Measurements from ENCODE around the gene LRRC28.
"Not testable (repeated sequence)": the region's sequence is repeated elsewhere in the genome, so short reads cannot be mapped to it uniquely, and the experiment has no call there.

Gene LRRC28

DNA sequence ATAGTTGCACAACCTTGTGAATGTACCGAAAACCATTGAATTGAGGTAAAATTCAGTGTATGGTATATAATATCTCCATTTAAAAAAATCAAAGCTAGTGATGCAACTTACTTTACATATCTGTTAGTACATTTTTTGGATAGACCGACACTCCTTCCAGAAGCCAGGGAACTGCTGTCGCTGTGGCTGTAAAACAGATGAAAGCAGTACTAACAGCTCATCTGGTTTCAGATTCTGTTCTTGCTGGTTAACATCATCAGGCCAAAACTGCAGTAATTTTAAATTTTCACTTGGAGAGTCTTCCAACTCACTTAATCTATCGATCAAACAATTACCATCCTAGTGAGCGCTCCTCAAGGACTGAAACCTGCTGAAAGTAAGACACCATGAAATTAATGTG, 145.1 kb downstream of the LRRC28 start:
- DNase-seq (ENCODE audit: low read depth in 2 of 2), result no peak

DNA sequence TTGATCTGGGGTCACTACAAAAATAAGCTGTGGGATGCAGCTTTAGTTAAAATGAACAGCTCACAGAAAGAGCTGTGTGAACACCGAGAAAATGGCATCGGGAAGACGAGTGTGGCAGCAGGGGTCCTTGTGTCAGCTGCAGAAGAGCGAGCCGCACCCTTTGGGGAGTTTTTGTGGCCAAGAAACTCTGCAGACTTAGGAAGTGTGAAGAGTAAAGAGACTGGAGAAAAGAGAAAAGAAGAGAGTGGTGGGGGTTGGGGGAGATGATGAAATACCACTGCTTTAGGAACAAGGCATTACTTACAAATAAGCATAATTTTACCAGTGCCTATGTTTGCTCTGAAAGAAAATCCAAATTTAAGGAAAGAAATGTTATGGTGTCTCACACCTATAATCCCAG, 147.8 kb downstream of the LRRC28 start:
- no peak for DNase-seq (ENCODE audit: low read depth in 2 of 2)

DNA sequence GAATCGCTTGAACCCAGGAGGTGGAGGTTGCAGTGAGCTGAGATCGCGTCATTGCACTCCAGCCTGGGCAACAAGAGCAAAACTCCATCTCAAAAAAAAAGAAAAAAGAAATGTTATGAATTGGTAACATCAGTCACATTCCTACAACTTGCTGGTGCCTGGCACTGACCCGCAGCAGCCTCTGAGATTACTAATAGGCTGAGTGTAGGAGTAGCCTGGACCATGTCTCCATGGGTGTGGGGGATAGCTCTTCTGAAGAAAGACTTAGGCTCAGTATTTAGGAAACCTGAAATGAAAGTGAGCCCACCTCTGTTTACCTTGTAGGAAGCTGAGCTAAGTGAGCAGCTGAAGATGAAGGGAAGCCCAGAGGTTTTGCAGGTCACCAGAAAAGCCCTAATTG, 148.3 kb downstream of the LRRC28 start:
- no peak for DNase-seq (ENCODE audit: low read depth in 2 of 2)

DNA sequence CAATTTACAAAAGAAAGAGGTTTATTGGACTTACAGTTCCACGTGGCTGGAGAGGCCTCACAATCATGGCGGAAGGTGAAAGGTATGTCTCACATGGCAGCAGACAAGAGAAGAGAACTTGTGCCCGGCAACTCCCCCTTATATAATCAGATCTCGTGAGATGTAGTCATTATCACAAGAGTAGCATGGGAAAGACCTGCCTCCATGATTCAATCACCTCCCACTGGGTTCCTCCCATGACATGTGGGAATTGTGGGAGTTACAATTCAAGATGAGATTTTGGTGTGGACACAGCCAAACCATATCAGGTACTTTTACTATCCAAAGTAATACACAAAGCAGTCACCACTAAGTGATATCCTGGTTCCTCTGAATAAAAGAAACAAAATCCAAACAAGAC, 149.9 kb downstream of the LRRC28 start:
- not testable (repeated sequence) for DNase-seq (ENCODE audit: low read depth in 2 of 2)

DNA sequence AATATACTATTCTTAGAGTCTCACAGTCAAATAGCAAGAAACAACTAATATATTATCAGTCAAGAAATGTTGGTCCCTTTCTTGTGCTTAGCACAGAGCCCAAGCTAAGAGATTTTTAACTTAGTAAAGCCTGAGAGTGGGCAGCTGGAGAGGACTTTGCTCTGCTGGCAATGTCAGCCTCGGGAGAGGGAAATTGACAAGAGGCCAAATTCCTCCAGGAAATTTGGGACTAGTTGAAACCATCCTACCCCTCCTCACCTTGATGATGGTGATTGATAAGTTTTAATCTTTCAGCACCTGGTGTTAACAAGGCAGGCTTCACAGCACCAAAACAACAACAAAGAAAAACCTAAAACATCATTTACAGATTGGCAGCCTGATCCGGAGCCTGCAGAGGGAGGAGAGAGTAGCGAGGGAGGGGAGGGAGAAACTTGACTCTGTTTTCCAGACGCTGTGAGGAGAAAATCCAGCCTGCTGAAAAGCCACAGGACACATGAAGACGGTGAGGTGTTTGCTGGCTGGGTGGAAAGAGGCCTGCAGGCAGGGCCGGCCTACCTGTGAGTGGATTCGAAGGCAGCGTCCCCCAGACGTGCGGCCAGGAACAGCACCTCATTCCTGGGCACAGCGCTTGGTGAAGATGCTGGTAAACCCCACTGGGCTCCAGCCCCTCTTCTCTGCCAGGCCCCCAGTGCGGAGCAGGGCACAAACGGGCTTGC, 150.9 kb downstream of the LRRC28 start:
- no peak for DNase-seq (ENCODE audit: low read depth in 2 of 2)

DNA sequence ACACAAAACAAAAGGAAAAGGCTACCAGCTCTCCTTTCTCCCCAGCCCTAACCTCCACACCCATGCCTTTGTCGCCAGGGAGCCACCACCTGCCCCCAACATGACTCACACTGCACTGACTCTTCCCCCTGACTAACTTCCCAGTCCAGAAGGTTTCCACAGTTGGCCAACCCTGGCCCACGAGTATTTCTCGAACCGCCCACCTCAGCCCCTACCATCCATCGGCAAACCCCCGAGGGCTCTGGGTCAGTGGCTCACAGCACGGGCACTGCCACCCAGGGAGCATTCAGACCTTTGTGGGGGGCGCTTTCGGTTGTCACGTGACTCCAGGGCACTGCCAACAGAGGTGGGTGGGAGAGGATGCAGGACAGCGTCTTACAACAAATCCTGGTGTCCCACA, 152.3 kb downstream of the LRRC28 start:
- no peak for DNase-seq (ENCODE audit: low read depth in 2 of 2)

DNA sequence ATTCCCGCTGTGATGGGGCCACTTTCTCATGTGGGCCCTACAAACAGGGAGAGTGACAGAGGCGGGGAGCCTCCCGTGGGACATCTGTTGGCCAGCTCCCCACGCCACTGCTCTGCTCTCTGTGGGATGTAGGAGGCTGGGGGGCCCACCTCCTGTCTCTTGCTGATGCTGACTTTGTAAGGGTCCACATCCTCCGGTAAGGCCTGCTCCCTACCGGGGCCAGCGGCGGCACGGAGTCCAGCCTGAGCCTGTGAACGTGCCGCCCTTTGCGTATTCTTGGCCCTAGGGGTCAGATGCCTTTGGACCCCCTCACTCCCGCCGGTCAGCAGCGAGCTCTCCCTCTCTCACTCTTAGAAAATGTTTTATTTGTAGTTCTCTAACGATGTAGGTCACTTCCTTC, 153.2 kb downstream of the LRRC28 start:
- no peak for DNase-seq (ENCODE audit: low read depth in 2 of 2)

DNA sequence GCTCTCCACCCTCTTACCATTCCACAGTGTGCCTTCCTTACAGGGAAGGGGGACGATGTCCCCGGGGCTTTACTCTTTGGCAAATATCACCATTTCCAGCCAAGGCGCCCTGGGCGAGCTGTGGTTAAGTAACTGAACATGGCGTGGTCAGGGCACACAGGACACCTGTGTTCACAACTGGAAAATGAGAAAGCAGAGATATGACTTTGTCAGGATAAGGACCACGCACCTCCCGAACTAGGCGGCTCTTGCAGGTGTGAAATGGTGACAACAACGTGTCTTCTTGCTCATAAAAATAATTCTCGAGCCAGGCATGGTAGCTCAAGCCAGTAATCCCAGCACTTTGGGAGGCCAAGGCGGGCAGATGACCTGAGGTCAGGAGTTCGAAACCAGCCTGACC, 154.8 kb downstream of the LRRC28 start:
- no peak for DNase-seq (ENCODE audit: low read depth in 2 of 2)

DNA sequence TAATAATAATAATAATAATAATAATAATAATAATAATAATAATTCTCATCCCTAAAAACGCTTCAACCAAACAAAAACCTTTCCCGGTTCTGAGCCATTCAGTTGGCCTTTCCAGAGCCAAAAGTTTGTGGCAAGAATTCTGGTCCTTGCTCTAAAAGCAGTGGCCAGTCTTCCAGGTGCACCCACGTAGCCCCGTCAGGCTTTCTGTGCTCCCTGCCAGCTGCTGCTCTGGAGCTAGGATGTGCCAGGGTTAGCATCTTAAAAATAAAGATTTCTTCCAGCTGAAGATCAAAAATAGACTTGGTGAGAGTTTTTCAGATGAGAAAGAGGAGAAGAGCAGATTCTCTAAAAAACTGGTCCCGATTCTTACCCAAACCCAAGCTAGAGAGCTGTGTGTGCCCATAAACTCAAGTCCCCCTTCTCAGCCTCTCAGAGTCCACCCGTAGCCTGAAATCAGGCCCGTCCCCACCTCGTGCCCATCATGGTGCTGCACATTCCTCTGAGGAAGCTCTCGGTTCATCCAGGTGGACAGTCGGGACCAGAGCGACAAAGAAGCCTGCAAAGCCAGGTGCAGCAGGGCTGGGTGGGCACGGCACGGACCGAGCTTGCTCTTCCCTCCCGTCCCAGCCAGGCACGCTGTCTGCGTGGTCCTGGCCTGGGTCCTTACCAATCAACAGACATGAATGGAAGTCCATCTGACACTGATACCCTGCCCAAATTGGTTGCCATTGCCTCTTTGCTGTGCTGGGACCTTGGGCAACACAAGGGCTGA, 155.6 kb downstream of the LRRC28 start:
- no peak for DNase-seq (ENCODE audit: low read depth in 2 of 2)

DNA sequence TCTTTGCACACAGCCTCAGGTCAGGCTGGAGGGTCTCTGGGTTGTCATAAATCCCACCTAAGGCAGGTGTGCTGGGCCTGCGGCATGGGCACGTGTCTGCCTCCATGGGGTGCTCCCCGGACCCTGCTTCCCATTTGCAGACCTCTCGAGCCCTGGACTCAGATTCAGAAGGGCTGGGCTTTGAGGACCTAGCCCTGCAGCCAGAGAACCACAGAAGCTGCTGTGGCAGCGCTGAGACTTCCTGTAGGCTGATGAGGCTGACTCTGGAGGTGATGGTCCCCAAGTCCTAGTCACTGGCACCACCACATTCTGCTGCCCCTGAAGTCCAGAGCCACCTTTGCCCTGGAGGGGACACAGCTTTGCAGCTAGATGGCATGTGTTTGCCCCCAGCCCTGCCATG, 156.4 kb downstream of the LRRC28 start:
- no peak for DNase-seq (ENCODE audit: low read depth in 2 of 2)

DNA sequence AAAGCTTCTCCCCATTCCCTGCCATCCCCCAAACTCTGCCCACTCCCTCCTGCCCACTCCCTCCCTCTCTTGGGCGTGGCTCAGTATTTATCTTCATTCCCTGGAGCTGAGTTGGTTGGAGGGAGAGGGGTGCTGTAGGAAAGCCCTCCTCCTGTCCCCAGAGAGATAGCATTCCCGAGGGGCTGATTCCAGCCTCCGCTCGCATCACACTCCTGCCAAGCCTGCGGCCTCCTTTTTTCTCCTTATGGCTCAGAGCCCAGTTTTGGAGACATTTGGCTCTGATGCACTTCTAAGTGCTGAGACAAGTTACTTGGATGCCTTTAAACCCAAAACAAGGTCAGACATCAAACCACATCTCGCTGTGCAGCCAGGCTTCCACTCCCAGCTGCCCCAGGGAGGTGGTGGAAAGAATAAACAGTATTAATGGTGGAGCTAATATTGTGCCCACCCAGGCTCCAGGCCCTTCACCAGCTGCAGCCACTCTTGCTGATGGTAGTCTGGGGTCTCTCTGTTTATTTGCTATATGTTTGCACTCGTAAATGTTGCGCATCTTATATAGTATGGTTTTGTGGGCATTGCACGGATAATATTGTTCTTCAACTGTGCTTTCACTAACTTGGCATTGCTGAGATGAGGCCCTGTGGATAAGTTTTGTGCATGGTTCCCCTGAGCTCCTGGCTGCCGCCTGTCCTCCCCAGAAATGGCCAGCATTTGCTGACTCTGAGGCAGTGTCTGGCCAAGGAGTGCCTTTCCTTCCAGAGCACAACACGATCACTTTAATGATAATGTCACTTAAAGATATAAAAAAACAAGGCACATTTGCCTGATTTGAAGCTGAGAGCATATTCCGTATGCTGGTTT, 157.2 kb downstream of the LRRC28 start:
- no peak for DNase-seq (ENCODE audit: low read depth in 2 of 2)

DNA sequence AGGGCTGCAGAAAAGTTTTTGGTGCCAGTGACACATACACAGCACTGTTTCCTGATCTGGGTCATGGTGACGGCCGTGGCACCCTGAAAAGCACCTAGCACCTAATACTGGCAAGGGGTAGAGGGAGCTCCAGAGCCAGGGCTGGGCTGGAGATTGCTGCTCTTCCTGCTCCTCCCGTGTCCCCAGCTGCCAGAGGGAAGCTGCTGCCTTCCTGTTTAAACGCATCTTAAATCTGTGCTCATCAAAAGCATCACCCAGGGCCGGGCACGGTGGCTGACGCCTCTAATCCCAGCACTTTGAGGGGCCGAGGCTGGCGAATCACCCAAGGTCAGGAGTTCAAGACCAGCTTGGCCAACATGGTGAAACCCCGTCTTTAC, 157.8 kb downstream of the LRRC28 start:
- no peak for DNase-seq (ENCODE audit: low read depth in 2 of 2)

DNA sequence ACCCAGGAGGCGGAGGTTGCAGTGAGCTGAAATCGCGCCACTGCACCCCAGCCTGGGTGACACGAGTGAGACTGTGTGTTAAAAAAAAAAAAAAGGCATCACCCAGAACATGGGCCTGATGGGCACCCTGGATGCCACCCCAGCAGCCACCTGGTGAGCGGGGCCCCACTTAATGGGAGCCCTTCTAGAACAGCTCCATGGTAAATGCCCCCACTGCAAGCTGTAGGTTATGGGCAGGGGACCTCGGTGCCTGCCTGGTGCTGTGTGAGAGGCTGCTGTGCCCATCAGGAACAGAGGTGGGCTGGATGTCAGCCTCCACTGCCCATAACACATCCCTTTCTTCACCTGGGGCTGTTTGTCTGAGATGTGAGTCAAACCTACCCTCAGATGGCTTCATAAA, 158.3 kb downstream of the LRRC28 start:
- DNase-seq (ENCODE audit: low read depth in 2 of 2), result no peak

DNA sequence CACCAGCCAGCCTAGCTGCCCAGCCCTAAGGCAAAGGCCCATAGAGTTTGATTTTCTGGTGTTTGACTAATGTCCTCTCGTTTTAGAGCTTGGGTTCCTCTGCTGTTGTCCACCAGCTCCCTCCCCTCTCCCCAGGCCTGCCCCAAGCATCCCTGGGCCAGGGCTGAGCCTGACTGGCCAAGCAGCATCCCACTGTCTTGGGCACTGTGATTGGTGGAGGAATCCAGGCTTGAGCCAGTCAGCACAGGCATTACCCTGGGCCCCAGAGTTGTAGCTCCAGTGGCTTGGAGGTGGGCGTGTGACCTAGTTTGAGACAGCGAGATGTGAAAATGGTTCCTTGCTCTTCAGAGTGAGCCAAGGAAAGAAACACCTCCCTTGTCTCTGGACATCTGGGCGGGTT, 159.2 kb downstream of the LRRC28 start:
- DNase-seq (ENCODE audit: low read depth in 2 of 2), result no peak

DNA sequence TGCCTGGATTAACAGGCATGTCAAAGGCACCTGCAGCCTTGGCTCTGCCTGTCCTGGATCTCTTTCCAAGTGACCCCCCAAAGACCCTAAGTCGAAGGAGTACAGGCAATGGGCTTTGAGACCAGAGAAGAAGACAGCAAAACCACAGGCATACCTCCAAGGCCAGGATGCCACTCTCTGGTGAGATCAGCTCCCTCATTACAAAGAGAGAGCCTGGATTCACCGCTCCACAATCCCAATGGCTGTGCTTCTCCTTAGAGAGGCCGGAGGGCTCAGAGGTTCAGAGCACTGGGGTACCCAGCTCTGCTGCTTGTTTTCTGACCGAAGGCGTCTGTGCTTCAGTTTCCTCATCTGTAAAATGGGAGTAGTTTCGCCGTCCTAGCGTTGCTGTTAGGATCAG, 160.0 kb downstream of the LRRC28 start:
- DNase-seq (ENCODE audit: low read depth in 2 of 2), result no peak

DNA sequence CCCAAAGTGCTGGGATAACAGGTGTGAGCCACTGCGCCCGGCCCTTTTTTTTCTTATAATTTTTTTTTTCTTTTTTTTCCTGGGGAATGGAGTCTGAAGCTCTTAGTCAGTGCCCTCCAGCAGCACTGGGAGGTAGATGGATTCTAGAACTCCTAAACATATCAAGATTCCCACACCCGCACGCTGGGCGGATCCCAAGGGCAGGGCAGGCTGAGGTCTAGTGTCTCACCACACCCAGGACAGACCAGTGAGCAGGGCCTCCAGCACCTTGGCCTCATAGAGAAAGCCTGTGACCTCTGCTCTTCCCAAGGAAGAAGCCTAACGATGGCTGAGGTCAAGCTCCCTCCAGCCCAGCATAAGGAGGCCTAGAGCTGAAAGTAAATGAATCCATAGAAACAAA, 160.8 kb downstream of the LRRC28 start:
- no peak for DNase-seq (ENCODE audit: low read depth in 2 of 2)

DNA sequence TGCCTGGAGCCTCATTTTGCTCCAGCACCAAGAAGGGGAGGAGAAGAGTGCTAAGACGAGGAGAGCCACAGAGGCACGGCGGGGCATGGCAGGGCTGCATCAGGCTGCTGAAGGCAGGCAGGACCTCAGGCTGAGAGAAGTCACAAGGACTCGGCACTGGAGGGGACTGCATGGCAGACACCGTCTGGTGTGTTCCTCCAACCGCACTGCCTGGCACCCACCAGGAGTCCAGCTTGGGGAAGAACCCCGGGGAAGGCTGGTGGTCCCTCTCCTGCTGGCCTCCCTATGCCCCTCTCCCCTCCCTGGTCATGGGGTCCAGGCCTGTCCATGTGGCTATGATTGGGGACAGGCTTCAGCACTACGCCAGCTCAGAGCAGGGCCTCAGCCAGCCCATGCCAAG, 161.3 kb downstream of the LRRC28 start:
- no peak for DNase-seq (ENCODE audit: low read depth in 2 of 2)

DNA sequence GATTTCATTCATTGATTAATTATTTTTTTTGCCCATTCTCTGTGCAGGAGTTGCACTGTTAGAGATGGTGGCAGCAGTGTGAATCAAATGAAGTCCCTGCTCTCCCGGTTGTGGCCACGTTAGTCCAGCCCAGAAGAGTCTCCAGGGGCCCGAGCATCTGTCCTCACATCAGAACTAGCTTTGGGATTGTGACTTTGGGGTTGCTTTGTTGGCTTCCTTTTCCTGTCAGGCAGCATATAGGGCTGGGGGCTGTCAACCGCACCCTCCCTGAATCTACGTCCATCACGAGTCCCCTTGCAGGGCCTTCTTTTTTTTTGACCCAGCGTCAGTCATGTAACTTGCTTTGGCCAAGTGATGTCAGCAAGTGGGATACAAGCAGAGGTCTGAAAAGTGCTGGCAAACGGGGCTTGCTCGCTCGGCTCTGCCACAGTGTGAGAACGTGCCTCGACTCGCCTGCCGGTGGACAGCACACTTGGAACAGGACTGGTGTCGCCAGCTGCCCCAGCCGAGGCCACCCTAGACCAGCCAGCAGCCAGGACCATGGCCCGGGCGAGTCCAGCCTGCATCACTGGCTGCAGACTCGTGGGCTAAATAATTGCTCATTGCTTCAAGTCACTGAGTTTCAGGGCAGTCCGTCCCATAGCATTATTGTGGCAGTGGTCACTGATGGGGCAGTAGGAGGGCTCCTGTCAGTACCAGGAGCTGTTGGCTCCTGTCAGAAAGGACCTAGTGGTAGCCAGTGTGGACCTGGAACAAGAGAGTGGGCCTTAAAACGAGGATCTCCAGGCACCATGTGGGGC, 162.9 kb downstream of the LRRC28 start:
- no peak for DNase-seq (ENCODE audit: low read depth in 2 of 2)

DNA sequence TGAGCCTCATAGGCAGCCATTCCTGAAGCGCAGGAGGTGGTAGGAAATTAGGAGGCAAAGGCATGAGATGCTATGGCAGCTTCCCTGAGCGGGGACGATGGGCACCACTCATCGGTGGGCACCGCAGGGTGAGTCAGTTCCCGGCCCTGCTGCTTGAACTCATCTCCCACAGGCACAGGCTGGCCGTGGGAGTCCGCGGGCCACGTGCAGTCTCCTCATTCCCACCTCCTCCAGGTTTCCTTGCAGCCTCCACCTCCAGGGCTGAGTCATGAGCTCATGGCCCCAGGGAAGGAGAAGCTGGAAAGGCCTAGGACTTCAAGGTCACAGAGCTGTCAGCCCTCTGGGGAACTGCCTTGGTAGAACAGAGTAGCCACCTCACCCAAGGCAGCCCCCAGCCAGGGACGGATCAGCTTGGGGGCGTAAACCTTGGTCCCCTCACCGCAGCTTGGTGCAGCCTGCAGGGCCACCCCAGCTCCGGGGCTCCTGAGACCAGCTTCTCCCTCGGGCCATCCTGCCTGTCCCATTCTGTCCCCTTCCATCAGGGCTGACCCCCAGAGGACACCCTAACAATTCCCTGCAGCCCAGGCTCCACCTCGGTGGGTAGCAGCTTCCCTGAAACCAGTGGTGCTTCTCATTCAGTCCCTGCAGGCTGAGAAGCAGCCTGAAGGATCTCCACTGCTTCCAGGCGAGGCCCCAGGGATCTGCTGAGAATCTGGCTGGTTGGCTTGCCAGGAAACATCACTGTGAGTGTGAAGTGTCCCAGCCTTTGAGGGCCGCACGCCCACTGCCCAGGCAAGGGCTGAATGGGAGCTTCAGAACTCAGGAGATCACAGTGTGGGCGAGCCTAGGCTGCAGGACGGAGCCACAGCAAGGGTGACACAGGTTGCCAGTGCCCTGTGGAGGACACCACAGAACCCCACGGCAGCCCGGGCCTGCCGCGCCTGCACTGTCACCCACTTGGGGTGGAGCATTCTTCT, 163.8 kb downstream of the LRRC28 start:
- no peak for DNase-seq (ENCODE audit: low read depth in 2 of 2)
